ENCODE data around the gene CCL16.

DNA sequence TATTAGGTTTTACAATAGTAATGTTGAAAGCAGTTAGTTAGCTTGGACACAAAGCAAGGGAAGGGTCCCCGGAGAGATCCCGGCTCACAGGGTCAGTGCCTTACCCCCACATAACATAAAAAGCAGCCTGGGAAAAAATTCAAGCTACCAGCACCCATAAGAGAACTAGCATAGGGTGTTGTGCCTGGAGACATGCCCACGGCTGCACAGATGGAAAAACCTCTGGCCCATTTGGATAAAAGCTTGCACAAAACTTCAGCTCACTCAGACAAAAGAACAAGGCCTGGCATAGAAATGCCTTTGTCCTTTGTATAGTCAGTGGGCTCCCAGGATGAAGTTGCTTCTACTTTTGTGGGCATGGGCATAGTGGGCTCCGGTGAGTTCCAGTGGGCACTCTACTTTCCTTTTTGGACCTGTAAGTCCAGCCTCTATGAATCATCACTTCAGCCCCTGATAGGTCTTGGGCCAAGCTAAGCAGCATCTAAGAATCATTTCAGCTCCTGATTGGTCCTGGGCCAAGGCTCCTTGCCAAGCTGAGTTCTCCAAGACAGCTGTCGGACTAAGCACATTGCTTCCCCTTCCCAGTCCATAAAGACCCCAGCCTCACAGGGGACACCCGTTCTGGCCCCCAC, 49.4 kb downstream of the CCL16 start:
- TF ChIP-seq, protein P1, sequence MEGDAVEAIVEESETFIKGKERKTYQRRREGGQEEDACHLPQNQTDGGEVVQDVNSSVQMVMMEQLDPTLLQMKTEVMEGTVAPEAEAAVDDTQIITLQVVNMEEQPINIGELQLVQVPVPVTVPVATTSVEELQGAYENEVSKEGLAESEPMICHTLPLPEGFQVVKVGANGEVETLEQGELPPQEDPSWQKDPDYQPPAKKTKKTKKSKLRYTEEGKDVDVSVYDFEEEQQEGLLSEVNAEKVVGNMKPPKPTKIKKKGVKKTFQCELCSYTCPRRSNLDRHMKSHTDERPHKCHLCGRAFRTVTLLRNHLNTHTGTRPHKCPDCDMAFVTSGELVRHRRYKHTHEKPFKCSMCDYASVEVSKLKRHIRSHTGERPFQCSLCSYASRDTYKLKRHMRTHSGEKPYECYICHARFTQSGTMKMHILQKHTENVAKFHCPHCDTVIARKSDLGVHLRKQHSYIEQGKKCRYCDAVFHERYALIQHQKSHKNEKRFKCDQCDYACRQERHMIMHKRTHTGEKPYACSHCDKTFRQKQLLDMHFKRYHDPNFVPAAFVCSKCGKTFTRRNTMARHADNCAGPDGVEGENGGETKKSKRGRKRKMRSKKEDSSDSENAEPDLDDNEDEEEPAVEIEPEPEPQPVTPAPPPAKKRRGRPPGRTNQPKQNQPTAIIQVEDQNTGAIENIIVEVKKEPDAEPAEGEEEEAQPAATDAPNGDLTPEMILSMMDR (IDR thresholded peaks at IDR 0.05; ENCODE audit: insufficient read depth, low read length, poor library complexity, severe bottlenecking) = no peak
- TF ChIP-seq EZH2phosphoT487 (conservative IDR thresholded peaks at IDR 0.05; ENCODE audit: low read length) = no peak

All from SU-DHL-6 (cell line).